ENCODE results near the gene DDAH1.

GRCh38 chr1:85295654-85296053 is 169.3 kb downstream of the DDAH1 start:
- no peak for TF ChIP-seq CTCF (conservative IDR thresholded peaks at IDR 0.05)
- TF ChIP-seq ZFX (IDR thresholded peaks at IDR 0.05) = no peak
